NCI-H2196 treated with DMSO at 0.1 percent for 48 hours (cell line): ENCODE results near the gene EDC3.
"Not testable (repeated sequence)": the region's sequence is repeated elsewhere in the genome, so short reads cannot be mapped to it uniquely, and the experiment has no call there.

Experiments
- DNase-seq: peaks from one replicate; lab custom pipeline; 2025; ENCODE audit not compliant: unreplicated experiment; lab: John Stamatoyannopoulos, UW

The EDC3 gene

GRCh38 chr15:74612677-74613076 is 83.1 kb downstream of the EDC3 start:
- no peak for DNase-seq

GRCh38 chr15:74611834-74612233 is 84.0 kb downstream of the EDC3 start:
- DNase-seq = no peak

DNA sequence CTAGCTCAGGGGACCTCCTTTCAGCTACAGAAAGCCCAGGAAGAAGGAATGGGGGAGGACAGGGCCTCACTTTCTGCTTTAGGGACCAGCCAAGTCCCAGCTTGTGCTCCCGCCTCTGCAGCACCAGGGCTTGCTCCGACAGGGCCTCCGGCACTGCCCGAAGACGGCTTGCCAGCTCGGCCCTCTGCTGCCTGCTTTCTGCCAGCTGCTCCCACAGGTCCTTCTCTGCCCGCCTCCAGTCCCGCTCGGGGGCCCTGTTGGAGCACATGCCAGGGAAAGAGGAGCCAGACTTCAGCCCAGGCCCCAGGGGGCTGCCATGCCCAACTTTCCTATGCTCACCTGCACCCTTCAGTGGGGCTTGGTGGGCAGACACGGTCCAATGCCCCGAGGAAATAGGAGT is 84.5 kb downstream of the EDC3 start:
- no peak for DNase-seq

GRCh38 chr15:74610302-74610951 is 85.4 kb downstream of the EDC3 start:
- DNase-seq = no peak

DNA sequence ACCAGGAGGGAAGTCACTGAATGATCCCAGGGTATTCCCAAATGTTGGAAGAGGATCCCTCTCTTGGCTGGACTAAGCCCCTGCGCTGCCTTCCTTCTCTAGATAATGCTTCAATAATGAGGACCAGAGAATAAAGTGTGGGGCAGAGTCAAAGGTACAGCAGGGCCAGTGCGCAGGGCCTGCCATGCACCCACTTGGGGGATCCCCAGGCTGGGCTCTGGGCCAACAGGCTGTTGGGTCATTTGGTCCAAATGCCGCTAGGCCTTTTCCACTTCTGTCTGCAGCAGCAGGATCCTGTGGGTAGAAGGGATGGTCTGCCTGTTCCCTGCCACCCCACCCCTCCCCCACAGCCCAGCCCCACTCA is 85.9 kb downstream of the EDC3 start:
- no peak for DNase-seq

- no peak for DNase-seq
Observed at GRCh38 chr15:74608786-74609185, 87.0 kb downstream of the EDC3 start.

GRCh38 chr15:74605795-74606150 is 90.1 kb downstream of the EDC3 start:
- DNase-seq = no peak

DNA sequence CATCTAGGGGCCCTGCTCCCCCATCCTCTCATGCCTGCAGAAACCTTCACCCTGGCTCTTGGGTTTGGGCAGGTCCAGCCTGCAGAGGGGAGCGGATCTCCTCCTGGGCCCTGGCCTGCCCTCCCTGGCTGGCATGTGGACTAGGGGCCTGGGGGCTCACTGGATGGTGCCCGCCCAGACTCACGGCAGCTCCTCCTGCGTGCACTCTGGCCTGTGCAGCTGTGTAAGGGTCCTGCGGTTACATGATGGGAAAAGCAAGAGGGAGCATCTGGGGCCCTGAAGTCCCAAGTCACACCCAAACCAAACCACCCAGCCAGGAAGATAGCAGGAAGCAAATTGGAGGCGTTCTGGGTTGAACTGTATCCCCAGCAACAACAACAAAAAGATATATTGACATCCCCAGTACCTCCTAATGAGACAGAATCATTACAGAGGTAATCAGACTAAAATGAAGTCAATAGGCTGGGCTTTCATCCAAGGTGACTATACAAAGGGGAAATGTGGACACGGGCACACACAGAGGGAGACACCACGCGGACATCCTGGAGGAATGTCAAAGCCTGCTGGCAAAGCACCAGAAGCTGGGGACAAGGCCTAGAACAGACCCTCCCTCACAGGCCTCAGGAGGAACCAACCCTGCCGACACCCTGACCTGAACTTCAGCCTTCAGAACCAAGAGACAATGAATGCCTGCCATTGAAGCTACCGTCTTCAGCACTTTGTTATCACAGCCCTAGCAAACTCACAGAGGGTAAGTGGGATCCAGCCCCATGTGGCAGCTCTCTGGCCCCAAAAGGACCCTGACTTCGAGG is 90.6 kb downstream of the EDC3 start:
- no peak for DNase-seq

- DNase-seq = no peak
Observed at GRCh38 chr15:74603789-74604705, 91.8 kb downstream of the EDC3 start.

- DNase-seq = no peak
Observed at GRCh38 chr15:74603026-74603788, 92.6 kb downstream of the EDC3 start.

DNA sequence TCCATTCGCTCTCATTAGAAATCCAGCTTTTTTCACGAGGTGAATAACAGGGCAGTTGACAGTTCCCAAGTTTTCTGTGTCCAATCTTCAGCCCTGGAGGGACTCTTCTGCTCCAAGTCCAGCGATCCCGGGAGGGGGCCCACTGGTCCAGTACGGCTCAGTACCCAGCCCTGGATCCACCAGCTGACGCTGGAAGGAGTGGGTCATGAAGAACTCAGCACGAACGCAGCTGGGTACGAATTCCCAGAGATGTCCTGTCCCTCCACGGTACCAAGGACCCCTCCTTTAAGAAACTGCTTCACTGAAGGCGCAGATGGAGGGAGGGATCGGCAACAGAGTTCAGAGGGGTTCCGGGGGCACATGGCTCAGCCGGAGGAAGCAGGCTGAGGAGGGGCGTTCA is 96.7 kb downstream of the EDC3 start:
- DNase-seq = no peak

DNA sequence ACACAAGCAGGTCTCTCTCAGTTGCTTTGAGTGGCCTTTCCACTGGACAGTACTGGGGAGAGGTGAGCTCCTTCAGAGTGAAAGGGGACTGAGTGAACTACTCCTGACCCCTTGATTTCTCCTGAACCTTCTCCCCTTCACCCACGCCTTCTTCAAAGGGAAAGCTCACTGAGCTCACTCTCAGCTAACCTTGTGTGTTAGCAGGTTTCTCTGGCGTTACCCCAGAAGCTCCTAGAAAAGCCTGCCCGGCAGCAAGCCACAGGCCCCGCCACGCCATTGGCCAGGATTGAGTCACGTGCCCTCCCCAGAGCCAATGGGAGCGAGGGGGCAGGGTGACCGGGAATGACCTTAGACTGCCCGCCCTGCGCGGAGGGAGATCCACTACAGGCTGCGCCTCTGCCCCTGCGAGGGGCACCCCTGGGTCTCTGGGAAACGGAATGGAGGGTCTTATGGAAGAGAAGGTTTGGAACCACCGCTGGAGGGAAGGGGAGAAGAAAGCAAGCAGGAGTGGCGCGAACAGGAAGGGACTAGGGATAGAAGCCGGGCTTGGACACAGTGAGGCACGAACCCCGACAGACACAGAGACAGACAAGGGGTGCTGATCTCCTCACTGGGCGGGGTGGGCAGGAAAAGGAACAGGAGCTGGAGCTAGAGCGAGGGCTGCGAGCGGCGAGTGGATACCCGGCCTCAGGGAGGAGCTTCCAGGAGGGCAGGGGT is 97.5 kb downstream of the EDC3 start:
- peak; percentile 56 for DNase-seq

- DNase-seq = not testable (repeated sequence)
Observed at GRCh38 chr15:74597146-74597705, 98.6 kb downstream of the EDC3 start.

GRCh38 chr15:74596736-74597135 is 99.1 kb downstream of the EDC3 start:
- DNase-seq = not testable (repeated sequence)

DNA sequence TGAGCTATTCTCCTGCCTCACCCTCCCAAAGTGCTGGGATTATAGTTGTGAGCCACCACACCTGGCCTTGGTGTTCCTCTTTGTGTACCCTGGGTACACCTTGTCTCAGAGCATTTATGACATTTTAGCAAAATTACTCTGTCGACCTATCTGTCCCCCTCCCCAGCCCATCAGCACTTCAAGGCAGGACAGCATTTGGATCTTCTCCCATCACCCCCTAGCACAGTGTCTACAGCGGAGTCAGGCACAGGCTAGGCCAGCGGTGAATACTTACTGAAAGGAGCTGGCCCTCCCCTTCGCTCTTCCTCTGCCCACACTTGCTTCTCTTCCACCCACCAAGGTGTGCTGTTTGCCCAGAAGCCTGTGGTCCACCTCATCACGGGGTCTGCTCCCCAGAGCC is 100.6 kb downstream of the EDC3 start:
- no peak for DNase-seq

DNA sequence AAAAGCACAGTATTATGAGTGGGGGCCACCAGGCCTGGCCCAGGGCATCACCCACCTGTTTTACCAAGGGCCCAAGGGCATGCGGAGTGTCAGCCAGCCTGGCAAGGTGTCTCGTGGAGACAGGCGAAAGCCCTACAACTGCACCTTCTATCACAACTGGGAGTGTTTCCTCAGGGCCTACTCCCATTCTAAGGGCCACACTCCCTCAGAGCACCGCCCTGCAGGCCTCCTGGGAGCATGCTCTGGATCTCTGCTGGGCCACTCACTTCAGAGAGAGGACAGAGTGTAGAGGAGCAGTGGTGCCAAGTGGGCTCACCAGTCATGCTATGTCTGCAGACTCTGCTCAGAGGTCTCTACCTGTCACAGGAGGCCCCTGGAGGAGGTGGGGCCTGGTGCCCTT is 101.4 kb downstream of the EDC3 start:
- DNase-seq = no peak

DNA sequence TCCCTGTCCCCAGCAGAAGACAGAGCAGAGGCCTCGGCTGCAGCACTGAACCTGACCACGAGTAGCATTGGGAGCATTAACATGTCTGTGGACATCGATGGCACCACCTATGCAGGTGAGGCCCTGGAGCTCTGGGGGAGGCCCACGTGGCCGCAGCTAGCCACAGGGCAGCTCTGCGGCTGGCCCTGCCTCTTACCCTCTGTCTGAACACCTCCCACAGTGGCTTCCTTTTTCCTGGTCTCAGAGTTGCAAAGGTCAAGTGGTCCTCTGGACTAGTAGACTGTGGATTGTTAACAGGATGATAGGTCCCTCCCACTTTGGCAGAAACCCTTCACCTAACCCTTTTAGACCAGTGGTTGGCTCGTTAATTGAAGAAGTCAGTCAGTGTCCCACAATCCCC is 102.7 kb downstream of the EDC3 start:
- peak; percentile 78 for DNase-seq

DNA sequence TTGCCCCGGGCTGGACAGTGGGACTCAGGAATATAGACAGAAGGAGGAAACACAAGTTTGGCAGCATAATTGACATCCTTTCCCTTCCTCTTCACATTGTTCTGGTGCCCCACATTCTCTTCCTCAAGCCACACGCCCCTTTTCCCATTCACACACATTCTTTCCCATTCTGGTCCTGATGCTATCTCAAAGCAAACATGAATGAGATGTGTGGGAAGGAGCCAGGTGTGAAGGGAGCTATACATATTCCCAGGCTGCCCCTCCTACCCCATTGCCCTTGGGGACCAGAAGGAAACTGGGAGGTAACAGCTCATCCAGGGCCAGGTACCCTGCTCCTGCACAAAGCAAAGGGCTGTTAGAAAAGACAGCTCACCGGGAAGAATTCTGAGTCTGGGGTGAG is 103.6 kb downstream of the EDC3 start:
- DNase-seq = no peak

GRCh38 chr15:74589826-74590225 is 106.0 kb downstream of the EDC3 start:
- DNase-seq = no peak

DNA sequence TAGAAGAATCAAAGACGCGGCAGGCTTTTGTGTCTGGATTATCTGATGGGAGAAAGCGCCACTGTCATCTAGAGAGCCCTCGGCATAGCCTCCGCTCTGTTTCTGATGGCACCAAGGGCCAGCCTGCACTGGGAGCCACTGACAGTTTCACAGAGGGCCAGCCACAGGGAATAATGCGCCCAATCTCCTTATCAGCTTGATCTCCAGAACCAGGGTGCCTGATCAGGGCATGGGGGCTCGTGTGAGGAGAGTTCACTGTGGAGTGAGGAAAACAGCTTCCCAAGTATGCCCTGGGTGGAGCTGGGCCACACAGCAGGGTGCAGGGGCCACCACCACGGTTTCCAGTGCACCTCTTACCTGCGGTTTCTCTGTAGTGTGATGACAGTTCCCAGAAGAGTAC is 110.0 kb downstream of the EDC3 start:
- DNase-seq = no peak
